Loucy (cell line): Measurements from ENCODE around the gene SENP7.

Experiments used
- EZH2phosphoT487 ChIP-seq: fragments of 200-600 bp; IDR thresholded peaks from 2 replicates; pipeline ENCODE4 v1.6.1; 2018; ENCODE audit warnings: antibody characterized with exemption, mild to moderate bottlenecking, moderate library complexity, borderline replicate concordance
- TF ChIP-seq, protein P1 (sequence below): fragments of 200-600 bp; sonication (generic); conservative IDR thresholded peaks from 2 replicates; pipeline ENCODE4 v1.5.1; 2014; ENCODE audit warnings: mild to moderate bottlenecking, antibody characterized with exemption, low read length

DNA sequence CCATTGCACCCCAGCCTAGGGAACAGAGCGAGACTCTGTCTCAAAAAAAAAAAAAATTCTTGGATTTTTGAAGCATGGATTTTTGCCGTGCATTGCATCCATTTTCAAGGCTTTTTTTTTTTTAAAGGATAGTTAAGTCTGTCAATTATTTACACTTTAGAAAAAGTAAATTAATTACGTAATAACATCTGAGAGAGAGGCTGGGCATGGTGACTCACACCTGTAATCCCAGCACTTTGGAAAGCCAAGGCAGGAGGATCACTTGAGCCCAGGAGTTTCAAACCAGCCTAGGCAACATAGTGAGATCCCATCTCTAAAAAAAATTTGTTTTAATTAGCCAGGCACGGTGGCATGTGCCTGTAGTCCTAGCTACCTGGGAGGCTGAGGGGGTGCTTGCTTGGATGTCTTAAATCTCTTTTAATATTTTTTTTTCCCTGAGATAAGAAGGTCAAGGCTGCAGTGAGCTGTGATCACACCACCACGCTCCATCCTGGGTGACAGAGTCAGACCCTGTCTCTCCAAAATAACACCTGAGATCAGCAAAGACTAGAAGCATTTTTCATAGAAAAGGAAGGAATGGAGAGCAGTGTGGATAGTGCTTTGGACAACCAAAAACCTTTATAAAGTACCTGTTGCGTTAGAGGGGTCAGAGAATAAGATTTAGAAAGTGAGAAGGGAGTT lies 6.8 kb upstream of the SENP7 start:
- TF ChIP-seq, protein P1, sequence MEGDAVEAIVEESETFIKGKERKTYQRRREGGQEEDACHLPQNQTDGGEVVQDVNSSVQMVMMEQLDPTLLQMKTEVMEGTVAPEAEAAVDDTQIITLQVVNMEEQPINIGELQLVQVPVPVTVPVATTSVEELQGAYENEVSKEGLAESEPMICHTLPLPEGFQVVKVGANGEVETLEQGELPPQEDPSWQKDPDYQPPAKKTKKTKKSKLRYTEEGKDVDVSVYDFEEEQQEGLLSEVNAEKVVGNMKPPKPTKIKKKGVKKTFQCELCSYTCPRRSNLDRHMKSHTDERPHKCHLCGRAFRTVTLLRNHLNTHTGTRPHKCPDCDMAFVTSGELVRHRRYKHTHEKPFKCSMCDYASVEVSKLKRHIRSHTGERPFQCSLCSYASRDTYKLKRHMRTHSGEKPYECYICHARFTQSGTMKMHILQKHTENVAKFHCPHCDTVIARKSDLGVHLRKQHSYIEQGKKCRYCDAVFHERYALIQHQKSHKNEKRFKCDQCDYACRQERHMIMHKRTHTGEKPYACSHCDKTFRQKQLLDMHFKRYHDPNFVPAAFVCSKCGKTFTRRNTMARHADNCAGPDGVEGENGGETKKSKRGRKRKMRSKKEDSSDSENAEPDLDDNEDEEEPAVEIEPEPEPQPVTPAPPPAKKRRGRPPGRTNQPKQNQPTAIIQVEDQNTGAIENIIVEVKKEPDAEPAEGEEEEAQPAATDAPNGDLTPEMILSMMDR: no peak
- TF ChIP-seq EZH2phosphoT487: no peak
